Left renal pelvis (tissue), 4 donors: ENCODE measurements around the gene PRXL2C. TPM values are rescaled to one million over a fixed set of nuclear protein-coding genes. Genes with fewer than 3 reads are reported as not detected.
"Not testable (repeated sequence)": the region's sequence is repeated elsewhere in the genome, so short reads cannot be mapped to it uniquely, and the experiment has no call there.

Experiments used
- DNase-seq, 4 donors: peaks; one replicate each; pipeline ENCODE4 v3.0.0-alpha.2; 2013; ENCODE audit warnings: low read depth in 4 of 4, low spot score in 3 of 4
- polyA plus RNA-seq, 4 donors: library from polyadenylated mRNA; unstranded; fragments of 120-200 nt; gene quantifications; one replicate each; pipeline ENCODE4 v1.2.1, GENCODE V29; 2013; ENCODE audit not compliant: insufficient read length in 4 of 4

The PRXL2C gene, protein sequence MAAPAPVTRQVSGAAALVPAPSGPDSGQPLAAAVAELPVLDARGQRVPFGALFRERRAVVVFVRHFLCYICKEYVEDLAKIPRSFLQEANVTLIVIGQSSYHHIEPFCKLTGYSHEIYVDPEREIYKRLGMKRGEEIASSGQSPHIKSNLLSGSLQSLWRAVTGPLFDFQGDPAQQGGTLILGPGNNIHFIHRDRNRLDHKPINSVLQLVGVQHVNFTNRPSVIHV
- polyA plus RNA-seq: 1 to 10 TPM; 5.1 to 7.1 (median 5.8) TPM

DNA sequence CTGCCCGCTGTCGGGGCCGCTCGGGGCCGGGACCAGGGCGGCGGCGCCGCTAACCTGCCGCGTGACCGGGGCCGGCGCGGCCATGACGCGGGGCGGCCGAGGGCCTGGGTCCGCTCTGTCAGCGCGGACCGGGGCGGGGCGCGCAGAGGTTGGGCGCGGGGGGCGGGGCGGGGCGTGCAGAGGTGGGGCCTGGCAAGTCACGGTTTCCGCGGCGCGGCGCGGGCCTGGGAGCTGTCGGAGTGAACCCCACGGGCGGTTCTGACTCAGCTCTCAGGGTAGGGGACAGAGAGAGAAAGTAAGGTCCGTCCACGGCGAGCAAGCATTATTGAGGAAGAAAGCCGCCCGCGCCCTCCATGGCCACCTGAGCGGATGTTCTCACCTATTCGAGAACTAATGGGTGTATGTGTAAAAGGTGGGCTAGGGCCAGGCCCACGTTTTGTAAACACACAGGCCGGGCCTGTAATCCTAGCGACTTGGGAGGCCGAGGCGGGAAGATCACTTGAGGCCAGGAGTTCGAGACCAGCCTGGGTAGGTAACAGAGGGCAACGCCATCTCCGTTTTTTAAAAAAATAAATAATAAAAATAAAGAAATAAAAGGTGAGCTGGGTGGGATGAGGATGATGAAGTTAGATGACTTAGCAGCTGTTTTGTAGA lies at the start of gene PRXL2C:
TSS of gene PRXL2C (minus strand) at position 120 of the 654 bp plus-strand sequence. CDS start at position 84, 36 bp downstream.
- peak in 2 of 4 donors; percentile 20 to 32 for DNase-seq

DNA sequence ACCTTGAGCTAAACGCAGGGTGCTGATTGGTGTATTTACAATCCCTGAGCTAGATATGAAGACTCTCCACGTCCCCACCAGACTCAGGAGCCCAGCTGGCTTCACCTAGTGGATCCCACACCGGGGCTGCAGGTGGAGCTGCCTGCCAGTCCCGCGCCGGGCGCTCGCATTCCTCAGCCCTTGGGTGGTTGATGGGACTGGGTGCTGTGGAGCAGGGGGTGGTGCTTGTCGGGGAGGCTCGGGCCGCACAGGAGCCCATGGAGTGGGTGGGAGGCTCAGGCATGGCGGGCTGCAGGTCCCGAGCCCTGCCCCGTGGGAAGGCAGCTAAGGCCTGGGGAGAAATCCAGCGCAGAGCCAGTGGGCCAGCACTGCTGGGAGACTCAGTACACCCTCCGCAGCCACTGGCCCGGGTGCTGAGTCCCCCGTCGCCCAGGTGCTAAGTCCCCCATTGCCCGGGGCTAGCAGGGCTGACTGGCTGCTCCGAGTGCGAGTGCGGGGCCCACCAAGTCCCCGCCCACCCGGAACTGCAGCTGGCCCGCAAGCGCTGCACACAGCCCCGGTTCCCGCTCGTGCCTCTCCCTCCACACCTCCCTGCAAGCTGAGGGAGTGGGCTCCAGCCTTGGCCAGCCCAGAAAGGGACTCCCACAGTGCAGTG lies 45.7 kb upstream of the PRXL2C start:
- DNase-seq: not testable (repeated sequence)

DNA sequence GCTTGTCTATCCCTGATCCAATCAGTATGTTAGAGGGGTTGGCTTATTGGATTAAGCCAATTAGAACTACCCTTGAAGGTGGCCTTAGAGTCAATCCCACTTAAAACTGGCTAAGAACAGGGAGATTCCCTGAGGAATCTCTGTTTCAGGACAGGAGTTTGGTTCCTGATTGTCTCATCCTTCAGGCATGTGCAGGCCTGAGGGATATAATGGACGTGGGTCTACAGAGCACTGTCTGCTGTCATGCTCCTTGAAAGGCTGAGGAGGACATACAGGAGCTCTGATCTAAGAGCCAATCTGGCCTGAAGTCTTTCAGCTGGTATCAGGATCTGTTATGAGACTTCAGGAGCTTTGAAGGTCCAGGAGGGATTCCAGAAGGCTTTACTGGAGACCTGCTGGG lies 36.2 kb upstream of the PRXL2C start:
- no peak for DNase-seq

DNA sequence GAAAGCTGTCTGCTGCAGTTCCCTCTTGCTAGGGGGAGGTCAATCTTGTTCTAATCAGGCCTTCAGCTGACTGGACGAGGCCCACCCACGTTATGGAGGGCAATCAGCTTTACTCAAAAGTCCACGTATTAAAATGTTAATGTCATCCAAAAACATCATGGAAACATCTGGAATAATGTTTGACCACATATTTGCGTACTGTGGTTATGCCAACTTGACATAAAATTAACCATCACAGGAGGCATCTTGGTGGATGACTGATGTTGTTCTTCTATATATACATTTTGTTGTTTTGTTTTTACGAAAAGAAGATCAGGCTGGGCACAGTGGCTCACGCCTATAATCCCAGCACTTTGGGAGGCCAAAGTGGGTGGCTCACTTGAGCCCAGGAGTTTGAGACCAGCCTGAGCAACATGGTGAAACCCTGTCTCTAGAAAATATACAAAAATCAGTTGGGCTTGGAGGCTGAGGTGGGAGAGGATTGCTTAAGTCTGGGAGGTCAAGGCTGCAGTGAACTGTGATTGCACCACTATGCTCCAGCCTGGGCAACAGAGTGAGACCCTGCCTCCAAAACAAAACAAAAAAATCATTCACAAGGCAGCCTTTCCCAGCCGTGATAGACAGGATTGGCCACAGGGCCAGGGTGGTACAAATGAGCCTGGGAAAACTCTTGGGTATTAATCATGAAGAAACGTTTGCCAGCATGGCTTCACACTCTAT lies 33.8 kb upstream of the PRXL2C start:
- no peak for DNase-seq

DNA sequence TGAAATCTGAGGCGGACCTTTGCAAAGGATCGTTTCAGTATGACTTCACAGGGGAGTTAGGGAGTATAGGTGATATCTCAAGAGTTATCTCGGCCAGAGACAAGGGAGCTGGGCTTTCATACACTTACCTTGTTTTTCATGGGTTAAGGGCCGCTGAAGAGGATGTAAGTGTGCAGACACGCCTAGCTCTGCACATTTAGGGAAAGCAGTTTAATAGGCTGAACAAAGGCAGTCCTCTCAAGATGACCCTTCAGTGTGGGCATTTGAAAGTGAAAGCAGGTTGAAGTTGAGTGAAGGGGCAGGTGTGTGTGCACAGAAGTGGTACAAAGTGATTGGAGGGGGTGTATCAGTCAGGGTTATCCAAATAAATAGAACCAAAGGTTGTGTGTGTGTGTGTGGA lies 33.1 kb upstream of the PRXL2C start:
- DNase-seq: no peak

DNA sequence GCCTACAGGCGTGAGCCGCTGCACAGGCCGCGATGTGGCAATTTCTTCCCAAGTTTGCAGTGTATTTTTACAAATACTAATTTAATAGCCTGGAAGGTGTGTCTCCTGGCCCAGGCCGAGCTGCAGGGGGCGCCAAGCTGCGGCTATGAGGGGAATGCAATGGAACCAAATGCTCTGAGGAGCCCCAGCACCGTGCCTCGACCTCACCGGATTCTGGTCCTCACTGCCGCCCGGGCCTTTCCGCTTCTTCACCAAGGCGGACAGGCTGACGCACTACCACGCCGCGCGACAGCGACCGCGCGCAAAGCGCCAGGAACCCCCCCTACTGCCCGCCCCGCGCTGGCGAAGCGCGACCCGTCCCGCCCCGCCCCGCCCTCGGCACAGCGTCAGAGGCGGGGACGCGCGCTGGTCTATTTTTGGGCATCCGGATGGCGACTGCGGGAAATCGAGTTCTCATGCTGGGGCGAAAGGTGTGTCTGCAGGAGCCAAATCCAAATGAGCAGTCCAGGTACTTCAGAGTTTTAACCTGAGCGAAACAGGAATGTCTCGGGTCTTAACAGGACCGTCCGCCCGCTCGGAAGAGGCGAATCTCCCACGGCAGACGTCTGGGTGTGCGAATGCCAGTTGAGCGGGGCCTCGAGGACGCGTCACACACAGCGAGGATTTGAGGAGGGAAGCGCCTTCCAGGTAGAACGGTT lies 31.7 kb upstream of the PRXL2C start:
- DNase-seq: peak; percentile 32 to 59 (median 48)

DNA sequence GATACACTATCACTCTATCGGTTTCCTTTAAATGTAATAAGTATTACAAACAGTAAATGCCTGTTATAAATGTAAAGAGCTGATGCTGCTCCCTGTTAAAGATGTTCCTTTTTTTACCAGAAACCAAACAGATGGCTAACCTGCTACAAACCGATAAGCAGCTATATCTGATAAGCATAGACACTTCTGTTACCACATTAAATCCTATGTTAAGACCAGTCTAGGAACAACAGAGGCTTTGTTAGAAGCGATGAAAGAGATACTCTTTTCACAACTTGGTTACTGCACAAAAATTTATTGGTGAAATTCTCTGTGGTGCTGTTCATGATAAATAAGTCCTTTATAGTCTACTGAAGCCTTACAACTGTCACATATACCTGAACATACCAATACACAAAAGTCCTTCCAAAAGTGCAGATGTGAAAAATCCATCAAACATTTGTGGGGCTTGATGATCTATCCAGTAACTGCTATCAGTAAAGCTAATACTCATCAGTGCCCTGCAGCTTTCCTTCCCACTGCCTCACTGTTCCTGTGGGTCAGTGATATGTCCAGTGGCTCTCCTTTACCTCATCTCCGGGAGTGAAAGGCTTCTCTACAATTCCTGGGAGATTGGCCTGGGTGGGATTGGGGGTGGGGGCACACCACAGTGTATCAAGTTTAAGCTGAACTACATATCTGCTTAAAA lies 25.8 kb upstream of the PRXL2C start:
- no peak for DNase-seq

DNA sequence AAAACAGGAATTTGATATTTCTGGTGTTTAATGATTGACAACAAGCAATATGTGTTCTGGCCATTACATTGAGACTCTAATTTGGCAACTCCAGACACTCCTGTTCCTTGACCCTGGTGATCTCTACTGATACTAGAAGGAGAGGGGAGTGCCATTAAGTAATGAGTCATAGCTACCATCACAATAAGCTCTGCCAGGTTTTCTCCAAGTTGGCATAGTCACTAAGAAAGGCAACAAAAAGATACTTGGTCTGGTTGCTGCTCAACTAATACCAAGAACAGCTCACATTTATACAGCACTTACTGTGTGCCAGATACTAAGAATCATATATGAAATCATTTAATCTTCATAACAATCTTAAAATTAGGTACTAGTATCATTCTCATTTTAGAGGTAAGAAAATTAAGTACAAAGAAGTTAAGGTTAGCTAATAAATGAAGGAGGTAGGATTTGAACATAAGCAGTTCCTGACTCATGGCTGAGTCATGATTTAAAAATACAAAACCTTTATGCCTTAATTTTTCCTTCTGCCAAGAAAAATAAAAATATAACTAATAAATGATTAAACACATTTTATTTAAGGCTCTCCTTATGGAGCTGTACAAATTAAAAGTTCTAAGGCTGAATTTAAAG lies 19.9 kb upstream of the PRXL2C start:
- no peak for DNase-seq

DNA sequence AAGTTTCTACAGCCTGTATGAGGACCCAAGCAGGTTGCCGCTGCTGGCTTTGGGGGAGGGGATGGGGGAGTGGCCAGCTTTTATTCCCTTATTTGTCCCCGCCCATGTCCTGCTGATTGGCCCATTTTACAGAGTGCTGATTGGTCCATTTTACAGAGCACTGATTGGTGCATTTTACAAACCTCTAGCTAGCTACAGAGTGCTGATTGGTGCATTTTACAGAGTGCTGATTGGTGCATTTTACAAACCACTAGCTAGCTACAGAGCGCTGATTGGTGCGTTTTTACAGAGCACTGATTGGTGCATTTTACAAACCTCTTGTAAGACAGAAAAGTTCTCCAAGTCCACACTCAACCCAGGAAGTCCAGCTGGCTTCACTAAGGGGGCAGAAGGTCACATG lies 18.7 kb upstream of the PRXL2C start:
- not testable (repeated sequence) for DNase-seq

DNA sequence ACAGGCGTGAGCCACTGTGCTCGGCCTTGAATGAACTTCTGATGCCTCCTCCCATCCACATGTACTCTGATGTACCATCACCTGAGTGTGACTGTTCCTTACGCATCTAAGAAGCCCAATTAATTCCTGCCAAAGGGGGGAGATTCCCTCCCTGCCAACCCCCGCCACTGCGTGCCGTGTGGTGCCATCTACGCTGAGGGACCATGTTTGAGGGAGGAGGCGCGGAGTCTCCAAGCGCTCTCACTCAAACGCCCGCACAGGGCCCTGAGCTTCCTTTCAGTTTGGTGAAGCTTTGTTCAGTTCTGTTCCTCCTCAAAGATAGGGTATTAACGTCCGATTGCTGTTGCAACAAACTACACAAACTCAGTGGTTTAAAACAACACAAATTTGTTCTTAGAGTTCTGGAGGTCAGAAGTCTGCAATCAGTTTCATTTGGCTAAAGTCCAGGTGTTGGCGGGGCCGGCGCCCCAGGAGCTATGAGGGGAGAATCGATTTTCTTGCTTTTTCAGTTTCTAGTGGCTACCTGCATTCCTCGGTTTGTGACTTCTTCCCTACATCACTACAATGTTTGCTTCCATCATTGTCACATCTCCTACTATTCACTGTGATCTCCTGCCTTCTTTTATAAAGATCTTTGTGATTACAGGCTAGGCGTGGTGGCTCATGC lies 13.9 kb upstream of the PRXL2C start:
- no peak for DNase-seq

DNA sequence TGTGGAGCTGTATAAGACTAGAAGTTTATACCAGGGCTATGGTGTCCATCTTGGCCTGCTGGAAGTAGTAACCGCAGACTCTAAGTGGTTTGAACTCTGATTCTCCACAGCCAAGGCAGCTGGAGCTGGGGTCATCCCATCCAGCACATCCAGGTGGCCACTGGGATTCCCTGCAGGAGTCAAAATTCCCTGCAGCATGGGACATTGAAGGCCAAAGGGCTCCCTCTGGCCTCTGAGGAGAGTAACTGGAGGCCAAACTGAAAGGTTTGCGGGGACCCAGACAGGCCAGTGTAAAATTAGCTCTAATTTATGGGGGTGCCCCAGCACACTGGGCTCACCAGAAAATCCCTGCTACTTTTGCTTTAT lies 12.2 kb upstream of the PRXL2C start:
- no peak for DNase-seq

DNA sequence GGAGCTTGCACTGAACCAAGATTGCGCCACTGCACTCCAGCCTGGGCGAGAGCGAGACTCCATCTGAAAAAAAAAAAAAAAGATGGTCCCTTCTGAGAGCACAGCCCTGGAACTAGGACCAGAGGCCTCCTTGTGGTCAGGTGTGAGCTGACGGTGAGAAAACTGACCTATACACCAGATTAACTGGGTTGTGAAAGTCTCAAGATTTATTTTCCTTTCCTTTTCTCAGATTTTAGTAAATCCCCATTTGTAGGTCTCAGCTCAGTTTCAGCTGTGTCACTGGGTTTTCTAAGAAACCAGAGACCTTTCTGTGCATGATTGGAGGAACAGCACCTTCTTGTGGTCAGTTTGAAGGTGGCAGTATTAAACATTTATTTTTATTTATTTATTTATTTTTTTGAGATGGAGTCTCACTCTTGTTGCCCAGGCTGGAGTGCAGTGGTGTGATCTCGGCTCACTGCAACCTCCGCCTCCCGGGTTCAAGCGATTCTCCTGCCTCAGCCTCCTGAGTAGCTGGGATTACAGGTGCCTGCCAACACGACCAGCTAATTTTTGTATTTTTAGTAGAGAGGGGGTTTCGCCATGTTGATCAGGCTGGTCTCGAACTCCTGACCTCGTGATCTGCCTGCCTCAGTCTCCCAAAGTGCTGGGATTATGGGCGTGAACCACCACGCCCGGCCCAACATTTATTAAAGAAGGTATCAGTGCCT lies 11.7 kb upstream of the PRXL2C start:
- DNase-seq: peak in 2 of 4 donors; percentile 26 to 32

DNA sequence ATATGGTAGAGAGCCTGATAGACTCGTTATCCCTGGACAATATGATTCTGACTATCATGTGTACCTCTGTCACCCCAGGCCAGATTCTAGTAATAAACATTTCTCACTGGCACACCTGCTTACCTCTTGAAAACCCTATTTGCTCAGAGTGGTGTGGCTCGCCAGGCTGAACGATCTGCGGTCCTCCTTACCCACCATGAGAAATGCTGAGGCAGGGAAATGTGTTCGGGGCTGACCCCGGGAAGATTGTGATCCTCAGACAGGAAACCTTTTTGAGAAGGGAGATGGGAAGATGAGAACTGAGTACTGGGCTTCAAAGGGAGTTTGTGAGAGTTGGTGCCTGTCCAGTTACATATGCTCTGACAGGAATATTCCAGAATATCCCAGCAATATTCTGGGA lies 10.7 kb upstream of the PRXL2C start:
- DNase-seq: no peak

DNA sequence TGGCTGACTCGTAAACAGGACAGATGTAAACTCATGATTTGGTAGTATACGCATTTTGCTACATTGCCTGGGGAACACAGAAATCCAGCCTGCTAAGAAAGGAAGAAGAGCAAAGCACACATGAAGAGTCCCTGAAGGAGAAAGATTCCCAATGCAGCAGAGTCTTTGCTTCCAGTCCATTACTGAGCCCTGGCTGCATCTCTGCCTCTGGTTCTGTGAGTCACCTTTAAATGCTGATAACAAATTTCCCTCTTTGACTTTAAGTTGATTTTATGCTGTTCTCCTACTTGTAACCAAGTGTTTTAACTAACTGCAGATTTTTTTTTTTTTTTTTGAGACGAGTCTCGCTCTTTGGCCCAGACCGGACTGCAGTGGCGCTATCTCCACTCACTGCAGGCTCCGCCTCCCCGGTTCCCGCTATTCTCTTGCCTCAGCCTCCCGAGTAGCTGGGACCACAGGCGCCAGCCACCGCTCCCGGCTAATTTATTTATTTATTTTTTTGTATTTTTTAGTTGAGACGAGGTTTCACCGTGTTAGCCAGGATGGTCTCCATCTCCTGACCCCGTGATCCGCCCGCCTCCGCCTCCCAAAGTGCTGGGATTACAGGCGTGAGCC lies 8.5 kb upstream of the PRXL2C start:
- DNase-seq: no peak

DNA sequence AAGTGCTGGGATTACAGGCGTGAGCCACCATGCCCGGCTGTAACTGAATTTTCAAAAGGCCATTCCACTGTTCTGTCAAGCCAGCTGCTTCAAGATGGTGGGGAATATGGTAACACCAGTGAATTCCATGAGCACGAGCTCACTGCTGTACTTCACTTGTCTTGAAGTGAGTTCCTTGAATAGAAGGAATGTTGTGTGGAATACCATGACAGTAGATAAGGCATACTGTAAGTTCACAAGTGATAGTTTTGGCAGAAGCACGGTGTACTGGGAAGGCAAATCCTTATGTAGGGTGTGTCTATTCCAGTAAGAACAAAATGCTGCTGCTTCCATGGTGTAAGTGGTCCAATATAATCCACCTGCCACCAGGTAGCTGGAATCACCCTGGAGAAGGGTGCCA lies 6.6 kb upstream of the PRXL2C start:
- no peak for DNase-seq

DNA sequence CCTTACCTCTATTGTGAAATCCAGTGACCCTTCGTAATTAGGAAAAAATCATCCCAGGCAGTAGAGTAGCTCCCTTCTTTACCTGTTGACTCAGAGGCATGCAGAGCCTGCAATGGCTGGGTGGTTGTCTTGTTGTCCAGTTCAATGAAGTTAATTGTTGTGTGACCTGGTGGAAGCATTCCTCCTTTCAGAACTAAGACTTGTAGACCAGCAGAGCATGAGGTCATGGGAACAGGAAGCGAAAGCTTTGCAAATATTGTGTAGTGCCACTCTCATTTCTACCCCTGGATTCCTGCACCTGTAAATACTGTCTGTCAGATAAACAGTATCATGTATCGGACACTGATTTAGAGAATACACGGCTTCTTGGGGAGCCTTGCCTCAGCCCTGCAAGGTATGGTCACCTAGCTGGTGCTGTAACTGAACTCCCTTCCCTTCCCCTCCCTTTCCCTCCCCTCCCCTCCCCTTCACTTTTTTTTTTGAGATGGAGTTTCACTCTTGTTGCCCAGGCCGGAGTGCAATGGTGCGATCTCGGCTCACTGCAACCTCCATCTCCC lies 5.7 kb upstream of the PRXL2C start:
- peak in 1 of 4 donors; percentile 15 for DNase-seq

DNA sequence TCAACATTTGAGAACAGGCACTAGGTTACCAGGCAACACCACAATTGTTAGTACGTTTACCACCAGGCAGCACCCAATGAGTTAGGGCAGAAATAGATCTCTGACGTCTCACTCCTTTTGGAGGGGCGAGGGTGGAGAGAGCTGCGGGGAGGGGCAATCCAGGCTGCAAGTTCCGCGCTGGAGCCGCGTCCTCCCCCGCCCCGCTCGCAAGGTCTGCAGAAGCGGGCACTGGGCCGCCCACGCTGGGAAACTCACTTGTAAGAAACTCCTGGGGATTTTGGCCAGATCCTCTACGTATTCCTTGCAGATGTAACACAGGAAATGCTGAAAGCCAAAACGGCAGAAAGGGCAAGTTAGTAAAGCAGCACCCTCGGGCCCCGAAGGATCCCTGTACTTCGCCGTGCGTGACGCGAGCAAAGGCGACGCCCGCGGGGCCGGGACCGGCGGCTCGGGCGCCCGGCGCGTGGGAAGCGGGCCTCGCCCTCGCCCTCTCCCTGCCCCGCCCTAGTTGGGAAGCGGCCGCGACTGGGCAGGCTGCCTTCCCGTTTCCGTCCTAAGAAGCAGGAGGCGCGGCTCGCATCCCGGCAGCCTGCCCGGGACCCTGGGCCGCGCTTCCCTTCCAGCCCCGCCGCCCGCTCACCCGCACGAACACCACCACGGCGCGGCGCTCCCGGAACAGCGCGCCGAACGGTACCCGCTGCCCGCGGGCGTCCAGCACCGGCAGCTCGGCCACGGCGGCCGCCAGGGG lies 493 bp downstream of the PRXL2C start:
- peak in 3 of 4 donors; percentile 22 to 56 (median 36) for DNase-seq
